ENCODE data around the gene AK8. TPM values are rescaled to one million over a fixed set of nuclear protein-coding genes. Genes with fewer than 3 reads are reported as not detected.
"Not testable (repeated sequence)": the region's sequence is repeated elsewhere in the genome, so short reads cannot be mapped to it uniquely, and the experiment has no call there.

AK8 gene
- total RNA-seq, 2 donors from 2014 or later: 0.67 TPM; not detected in 1

DNA sequence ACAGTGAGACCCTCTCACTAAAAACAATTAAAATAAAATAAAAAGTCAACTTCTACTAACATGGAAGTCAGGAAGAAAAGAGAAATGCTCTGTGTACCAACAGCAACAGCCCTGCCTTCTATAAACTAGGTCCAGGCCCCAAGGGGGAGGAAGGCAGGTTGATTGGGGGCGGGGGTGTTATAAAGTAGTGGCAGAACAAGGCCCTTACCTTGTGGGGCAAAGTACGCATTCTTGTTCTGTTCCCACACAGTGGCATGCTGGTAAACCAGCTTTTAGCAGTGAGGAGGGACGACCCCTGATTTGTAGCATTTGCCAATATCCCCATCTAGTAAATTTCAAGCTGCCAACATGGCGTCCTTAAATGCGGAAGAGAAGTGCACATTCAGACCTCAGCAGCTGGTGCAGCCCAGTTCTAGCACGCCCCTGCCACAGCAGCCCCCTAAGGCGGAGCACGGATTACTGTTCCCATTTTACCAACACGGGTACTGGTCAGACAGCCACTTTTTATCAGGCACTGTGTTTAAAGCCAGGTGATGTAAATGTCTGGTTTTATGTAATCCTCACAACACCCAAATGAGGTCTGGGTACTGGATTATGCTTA lies 138.3 kb downstream of the AK8 start:
- ATAC-seq (peak; percentile 97), DNase-seq (peak; percentile 59 to 61)

GRCh38 chr9:132733260-132733815 lies 144.7 kb downstream of the AK8 start:
- DNase-seq: no peak
- ATAC-seq: no peak
- intact Hi-C loops (cut with DNase I, micrococcal nuclease): no loop called here

More for the DNA sequence above, 138.3 kb downstream of the AK8 start:
- intact Hi-C loops (cut with DNase I, micrococcal nuclease): no loop called here

- ATAC-seq: no peak
- DNase-seq: no peak
- intact Hi-C loops (cut with DNase I, micrococcal nuclease): no loop called here
Observed at GRCh38 chr9:132732326-132733259, 145.5 kb downstream of the AK8 start.

- DNase-seq: peak; percentile 44 to 48
- ATAC-seq: peak; percentile 98
- intact Hi-C loops (cut with DNase I, micrococcal nuclease): no loop called here
Observed at GRCh38 chr9:132731230-132731629, 146.9 kb downstream of the AK8 start.

GRCh38 chr9:132730054-132731033 lies 147.7 kb downstream of the AK8 start:
- intact Hi-C loops (cut with DNase I, micrococcal nuclease): no loop called here
- ATAC-seq (no peak), DNase-seq (no peak)

DNA sequence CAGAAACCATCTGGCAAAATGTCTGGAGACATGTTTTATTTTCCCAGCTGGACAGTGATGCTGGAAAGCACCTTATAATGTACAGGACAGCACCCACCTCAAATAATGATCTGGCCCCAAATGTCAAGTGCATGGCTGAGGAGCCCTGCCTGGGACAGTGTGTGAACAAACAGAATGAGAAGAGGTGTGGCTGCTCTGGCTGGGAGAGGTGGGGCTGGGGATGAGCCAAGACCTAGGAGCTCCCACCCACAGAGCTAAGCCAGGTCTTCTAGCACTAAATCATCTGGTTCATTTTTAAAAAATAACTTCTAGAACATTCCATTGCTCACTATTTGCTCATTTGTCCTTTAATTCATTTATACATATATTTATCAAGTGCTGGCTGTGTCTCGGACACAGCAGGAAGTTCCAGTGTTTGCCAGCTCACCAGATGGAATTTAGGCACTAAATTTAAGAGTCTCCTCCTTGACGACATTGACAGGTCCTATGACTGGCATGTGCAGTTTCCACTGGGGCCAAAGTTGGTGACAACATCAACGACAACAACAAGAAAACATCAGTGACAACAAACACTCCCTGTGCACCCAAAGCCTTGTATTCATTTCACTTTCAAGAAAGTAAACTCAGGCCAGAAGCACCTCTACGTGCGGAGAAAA lies 148.7 kb downstream of the AK8 start:
- DNase-seq (no peak), ATAC-seq (peak; percentile 60)
- intact Hi-C loops (cut with DNase I, micrococcal nuclease): no loop called here

- intact Hi-C loops (cut with DNase I, micrococcal nuclease): no loop called here
- DNase-seq (no peak), ATAC-seq (no peak)
Observed at GRCh38 chr9:132728497-132728896, 149.6 kb downstream of the AK8 start.

GRCh38 chr9:132728071-132728470 lies 150.0 kb downstream of the AK8 start:
- DNase-seq (no peak), ATAC-seq (no peak)
- intact Hi-C loops (cut with DNase I, micrococcal nuclease): no loop called here

DNA sequence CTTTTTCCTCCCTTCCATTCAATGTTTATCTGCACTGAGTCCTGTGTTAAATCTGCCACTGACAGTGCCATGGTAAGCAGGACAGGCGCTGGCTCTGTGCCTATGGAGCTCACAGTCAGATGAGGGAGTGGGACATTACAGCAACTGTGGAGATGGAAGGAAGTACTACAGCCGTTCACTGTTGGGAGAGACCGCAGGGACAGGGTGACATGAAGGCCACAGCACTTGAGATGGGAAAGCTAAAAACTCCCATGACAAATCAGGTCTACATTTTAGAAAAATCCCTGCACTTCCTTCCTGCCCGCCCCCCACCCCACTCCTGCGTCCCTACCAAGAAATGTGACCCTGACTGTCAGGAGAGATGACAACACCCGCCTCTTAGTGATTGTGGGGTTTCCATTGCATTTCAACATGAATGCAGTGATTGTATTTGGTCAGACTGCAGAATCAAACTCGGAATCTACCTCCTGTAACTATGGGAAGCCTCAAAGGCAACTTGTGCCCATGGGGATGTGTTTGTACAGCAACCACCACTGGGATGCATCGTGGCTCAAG lies 151.4 kb downstream of the AK8 start:
- DNase-seq: no peak
- no peak for ATAC-seq
- intact Hi-C loops (cut with DNase I, micrococcal nuclease): no loop called here

GRCh38 chr9:132725306-132725705 lies 152.8 kb downstream of the AK8 start:
- intact Hi-C loops (cut with DNase I, micrococcal nuclease): no loop called here
- DNase-seq: no peak
- no peak for ATAC-seq

DNA sequence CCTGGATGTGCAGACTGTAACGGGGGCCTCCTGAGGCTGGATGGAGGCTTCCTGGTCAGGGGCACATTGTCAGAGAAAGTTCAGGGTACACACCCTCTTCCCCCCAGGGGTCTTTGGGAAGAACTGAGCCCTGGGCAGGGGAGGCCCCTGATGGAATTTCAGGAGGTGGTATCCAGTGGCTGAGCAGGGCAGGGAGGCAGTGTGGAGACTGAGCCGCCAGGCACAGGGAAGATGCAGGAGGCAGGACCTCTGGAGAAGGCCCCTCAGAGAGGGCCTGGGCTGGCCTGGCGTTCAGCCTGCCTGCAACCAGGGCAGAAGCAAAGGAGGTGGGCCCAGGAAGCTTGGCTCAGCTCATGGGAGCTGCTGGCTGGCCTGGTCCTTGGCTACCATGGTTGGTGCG lies 154.3 kb downstream of the AK8 start:
- intact Hi-C loops (cut with DNase I, micrococcal nuclease): no loop called here
- ATAC-seq (no peak), DNase-seq (no peak)

DNA sequence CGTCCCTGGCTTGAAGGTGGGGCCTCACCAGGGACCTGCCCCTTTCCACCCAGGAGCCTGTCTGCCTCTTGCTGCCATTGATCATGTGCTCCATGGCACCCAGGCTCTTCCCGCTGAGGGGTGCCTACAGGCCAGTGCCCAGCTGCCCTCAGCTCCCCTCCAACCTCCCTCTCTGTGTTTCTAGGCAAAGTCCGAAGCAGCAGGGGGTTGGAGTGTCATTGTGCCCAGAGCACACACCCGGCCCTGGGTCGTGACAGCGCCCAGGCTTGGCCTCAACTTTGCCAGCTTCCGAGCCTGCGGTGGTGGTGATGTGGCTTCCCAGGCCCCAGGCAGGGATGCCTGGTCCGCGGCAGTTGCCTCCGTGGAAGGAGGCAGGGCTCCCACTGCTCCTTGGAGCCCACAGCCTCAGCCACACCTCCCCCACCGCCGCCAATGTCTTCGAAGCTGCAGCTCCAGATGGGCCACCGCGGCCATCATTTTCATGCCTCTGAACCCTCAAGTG lies 155.5 kb downstream of the AK8 start:
- no peak for ATAC-seq
- intact Hi-C loops (cut with DNase I, micrococcal nuclease): no loop called here
- DNase-seq: no peak

GRCh38 chr9:132721661-132722060 lies 156.4 kb downstream of the AK8 start:
- no peak for DNase-seq
- intact Hi-C loops (cut with DNase I, micrococcal nuclease): no loop called here
- no peak for ATAC-seq

DNA sequence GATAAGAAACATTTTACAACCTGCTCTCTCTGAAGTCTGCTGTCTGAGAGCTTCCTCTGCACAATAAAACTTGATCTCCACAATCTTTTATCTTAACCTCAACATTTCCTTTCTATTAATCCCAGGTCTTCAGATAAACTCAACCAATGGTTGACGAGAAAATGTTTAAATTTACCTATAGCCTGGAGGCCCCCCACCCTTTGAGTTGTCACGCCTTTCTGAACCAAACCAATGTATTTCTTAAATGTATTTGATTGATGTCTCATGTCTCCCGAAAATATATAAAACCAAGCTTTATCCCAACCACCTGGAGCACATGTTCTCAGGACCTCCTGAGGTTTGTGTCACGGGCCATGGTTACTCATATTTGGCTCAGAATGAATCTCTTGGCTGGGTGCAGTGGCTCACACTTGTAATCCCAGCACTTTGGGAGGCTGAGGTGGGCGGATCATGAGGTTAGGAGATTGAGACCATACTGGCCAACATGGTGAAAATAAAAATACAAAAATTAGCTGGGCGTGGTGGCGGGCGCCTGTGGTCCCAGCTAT lies 159.6 kb downstream of the AK8 start:
- DNase-seq; intact Hi-C loops (cut with DNase I, micrococcal nuclease); ATAC-seq: not testable (repeated sequence)

DNA sequence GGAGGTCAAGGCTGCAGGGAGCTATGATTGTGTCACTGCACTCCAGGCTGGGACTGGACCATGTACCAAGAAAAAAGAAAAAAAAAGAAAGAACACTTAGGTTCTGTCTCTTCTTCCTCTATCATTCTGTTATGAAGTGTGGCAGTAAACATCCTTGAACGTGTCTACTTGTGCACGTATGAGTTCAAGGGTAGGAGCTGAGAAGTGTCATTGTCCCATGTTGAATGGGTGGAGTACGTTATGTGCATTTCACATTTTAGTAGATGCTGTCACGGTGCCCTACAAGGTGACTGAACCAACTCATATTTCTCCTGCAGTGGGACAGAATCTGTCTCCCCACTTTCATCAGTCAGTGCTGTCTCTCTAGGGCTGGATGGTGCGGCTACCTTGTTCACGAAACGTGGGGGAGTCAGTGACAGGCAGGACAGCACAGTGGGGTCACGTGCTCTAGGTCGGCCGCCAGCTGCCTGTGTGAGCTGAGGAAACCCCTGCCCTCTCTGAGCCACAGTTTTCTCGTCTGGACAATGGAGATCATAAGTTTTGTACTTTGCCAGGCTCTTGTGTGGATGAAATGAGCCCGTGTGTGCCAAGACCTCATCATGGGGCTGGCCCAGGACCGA lies 160.6 kb downstream of the AK8 start:
- no peak for ATAC-seq
- intact Hi-C loops (cut with DNase I, micrococcal nuclease): no loop called here
- DNase-seq: no peak

DNA sequence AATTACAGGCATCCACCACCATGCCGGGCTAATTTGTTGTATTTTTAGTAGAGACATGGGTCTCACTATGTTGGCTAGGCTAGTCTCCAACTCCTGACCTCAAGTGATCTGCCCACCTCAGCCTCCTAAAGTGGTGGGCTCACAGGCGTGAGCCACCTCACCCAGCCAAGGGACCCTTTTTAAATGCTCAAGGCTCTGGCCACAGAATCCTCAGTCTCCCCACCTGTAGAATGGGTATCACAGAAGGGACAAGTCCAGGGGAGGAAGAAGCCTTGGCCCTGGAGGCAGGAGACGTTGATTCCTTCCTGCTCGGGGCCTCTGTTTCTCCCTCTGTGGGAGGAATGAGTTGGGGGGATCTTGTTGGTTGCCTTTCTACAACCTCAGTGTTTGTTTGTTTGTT lies 162.1 kb downstream of the AK8 start:
- DNase-seq (no peak), ATAC-seq (no peak)
- intact Hi-C loops (cut with DNase I, micrococcal nuclease): no loop called here

- ATAC-seq: no peak
- intact Hi-C loops (cut with DNase I, micrococcal nuclease): no loop called here
Observed at GRCh38 chr9:132712753-132713152, 165.3 kb downstream of the AK8 start.

More at GRCh38 chr9:132712753-132713152, 165.3 kb downstream of the AK8 start:
- no peak for DNase-seq
